CD1c-positive myeloid dendritic cell (primary cell): ENCODE measurements around the gene KLRF1.

Source experiments
- DNase-seq: peaks from one replicate; pipeline ENCODE4 v3.0.0-alpha.2; 2016; ENCODE audit errors: extremely low spot score

Gene KLRF1, protein sequence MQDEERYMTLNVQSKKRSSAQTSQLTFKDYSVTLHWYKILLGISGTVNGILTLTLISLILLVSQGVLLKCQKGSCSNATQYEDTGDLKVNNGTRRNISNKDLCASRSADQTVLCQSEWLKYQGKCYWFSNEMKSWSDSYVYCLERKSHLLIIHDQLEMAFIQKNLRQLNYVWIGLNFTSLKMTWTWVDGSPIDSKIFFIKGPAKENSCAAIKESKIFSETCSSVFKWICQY

DNA sequence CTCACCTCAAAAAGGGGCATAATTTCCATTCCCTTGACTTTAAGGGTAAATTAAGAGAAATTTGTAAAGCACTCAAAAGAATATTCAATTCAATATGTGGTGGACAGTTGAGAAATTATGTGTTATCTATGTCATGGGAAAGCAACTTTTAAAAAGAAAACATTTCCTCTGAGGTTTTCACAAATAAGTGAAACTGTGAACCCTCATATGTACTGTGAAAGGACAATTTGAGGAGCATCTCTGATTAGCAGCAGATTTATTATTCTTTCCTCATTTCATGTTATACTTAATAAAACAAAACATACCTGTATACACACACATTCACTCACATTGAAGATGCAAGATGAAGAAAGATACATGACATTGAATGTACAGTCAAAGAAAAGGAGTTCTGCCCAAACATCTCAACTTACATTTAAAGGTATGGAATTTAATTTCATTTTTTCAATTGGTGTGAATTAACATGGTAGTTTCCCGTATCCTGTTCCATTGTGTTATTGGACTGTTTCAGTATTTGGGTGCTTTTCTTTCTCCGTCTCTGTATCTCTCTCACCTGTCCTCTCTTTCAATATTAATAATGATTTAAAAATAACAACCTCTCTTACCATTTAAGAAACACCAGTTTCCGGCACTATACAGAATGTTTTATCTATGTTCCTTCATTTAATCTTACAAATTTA is at the start of gene KLRF1:
Gene KLRF1, plus strand, starts transcription at position 273 of the 680 bp plus-strand sequence. Its CDS starts 64 bp downstream, at position 337.
- no peak for DNase-seq

DNA sequence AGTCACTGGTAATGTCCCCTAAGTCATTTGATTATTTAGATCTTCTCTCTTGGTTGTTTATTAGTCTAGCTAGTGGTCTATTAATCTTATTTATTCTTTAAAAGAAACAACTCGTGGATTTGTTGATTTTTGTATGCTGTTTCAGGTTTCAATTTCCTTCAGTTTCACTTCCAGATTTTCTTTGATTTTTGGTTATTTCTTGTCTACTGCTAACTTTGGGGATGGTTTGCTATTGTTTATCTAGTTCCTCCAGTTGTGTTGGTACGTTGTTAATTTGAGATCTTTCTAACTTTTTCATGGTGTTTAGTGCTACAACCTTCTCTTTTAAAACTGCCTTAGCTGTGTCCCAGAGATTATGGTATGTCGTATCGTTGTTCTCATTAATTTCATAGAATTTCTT is 48.1 kb upstream of the KLRF1 start:
- DNase-seq: peak; percentile 34

DNA sequence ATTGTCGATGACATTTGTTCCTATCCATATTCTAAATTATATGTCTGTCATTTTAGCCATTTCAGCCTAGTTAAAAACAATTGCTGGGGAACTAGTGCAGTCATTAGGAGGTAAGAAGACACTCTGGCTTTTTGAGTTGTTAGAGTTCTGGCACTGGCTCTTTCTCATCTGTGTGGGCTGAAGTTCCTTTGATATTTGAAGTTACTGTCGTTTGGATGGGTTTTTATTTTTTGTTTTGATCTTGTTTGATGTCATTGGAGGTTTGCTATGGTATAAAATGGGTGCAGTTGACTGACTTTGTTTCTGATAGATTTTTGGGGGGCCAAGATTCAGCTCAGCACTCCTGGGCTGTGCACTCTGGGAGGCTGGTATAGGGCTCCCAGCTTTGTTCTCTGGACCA is 45.9 kb upstream of the KLRF1 start:
- DNase-seq: no peak

DNA sequence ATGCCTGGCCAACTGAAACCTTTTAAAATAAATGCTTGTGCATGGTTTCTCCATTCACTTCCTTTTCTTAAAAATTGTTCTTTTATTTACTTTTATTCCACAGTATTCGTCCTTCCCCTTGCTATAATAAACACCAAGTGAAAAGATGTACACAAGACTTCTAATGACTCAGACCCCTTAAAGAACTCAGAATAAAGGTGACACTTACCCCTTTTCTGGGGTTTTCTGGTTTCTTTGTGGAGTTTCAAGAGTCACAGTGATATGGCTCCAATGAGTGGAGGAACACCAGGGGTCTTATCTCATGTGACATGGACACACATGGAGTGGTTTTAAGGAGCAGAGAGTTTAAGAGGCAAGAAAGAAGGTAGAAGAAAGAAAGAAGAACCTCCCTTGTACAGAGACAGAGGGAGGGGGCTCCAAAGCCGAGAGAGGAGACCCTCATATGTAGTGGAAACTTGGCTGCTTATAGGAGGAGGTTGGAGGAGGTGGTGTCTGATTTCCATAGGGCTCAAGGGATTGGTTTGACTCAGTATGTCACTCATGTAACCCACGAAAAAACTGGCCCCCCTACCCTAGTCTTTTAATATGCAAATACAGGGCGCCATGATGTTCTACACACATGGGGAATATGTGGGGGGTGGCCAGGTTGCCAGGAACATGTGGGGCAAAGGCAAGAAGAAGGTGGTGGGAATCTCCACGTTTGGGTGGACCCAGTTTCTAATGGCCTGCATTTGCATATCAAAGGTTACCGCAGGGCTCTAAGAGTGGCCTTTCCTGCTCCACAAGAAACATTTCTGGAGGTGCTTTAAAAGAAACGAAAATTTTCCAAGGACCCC is 44.5 kb upstream of the KLRF1 start:
- no peak for DNase-seq

DNA sequence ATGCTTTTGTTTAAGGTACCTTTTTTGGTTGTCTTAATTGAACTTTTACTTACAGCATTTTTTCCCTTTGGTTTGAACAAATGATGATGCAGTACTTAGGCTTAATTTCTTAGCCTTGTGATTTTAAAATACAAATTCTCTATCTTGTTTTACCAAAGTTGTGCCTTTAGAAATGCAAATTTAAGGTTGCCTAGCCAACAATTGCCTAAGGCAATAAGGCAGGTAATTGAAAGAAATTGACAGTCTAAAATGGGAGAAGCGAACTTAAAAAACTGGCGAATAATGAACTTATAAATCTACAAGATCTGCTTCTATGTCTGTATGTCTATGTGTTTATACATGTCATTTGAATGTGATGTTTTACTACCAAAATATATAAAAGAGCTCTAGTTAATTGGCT is 43.0 kb upstream of the KLRF1 start:
- DNase-seq: no peak

DNA sequence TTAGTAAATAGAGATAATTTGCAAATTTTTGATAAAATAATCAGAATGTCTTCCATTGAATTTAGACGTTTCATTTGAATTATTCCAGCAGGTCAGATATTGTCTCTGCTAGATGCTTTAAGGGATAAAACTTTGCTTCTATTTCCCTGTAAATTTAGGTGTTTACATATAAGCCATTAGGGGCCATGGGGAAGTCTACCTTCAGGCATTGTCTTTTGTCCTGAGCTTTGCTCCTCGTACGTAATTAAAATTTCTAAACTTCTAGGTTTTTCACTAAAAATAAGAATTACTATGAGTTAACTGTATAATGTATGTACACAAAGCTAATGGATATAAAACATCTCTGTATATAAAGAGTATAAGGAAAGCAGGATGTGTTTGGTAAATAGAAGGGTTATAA is 42.5 kb upstream of the KLRF1 start:
- no peak for DNase-seq

DNA sequence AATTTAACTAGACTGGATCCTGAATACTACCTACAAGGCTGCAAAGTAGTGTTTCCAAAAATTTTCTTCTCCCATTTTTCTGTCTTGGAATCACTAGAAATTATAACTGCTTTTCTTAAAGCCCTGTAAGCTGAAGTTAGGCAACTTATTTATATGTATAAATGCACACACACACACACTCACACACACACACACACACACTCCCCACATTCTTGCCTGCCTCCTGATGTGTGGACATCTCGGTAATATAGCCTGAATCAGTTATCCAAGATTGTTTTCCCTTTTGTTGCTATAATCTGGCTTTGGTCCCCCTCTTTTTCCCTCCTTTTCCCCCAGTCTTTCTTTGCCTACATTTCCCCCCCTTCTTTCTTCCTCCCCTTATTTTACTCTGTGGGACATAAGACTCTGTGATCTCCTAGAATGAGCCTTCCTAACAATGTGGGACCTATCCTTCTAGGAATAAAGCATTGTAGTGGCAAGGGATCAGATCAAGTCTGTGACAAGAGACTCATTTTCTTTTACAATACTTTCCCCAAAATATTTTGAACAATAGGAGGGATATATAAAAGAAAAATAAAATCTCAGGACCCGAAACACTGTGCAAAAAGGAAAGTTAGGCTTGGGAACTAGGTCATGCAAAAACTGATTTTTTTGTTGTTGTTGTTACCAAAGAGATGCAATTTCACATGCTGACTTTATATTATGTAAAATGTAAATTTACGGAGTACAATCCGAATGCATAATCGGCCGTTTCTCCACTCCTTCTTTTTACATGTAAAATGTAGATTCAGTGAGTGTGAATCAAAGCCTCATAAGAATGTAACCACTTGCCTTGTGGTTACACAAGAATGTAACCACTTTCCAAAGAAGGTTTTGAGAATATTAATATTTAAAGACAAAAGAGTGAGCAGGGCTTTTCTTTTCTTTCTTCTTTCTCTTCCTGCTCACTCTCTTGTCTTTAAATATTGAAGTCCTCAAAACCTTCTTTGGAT is 40.3 kb upstream of the KLRF1 start:
- no peak for DNase-seq

DNA sequence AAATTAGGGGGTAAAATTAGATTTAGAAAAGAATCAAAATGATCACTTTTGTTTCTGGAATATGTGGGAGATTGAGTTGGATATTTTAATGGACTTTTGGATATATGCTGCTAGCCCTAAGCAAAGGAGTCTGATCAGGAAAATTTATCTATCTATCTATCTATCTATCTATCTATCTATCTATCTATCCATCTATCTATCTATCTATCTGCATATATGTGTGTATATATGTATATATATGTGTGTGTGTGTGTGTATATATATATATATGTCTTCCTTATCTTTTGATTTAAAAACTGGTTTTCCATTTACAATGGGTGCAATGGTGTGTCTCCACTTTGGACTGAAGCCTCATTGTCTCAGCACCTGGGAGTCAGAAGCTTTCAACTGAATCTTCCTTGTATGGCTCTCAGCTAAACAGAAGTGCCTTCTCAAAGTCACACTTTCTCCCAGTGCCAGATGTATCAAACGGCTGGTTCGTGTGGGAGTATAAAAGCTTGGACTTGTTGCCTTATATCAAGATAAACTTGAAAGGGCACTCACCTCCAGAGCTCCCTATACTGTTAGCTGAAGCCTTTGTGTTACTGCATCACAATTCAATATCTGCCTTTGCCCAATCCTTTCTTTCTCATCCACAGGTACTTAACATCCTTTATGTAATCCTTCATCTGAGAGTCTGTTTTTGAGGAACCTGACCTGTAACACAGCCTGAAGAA is 34.9 kb upstream of the KLRF1 start:
- DNase-seq: no peak

DNA sequence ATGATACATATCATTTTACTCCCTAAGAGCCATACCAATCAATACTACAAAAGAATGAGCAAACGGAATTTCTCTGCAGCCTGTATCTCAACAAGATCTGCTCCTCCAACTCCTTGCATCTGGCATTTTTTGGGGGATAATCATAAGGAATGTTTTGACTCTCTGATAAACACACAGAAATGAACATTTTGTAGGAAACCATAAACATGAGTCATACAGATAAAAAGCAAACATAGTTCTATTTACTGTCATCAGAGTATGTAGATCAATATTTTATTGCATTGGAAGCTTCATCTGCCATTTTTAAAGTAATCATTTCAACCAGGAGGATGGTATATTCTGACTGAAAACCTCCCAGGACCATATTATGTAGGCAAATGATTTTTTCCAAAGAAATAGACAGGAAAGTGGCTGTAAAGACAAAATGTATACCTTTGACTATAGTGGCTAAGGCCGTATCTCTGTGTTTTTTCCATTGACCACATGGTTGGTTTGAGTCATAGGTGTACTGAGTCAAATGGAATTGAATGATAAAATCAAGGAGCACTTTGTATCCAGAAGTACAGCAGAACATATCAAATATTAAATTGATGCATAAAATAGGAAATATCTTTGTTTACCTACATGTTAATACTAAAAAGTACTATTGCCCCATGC is 34.2 kb upstream of the KLRF1 start:
- no peak for DNase-seq

DNA sequence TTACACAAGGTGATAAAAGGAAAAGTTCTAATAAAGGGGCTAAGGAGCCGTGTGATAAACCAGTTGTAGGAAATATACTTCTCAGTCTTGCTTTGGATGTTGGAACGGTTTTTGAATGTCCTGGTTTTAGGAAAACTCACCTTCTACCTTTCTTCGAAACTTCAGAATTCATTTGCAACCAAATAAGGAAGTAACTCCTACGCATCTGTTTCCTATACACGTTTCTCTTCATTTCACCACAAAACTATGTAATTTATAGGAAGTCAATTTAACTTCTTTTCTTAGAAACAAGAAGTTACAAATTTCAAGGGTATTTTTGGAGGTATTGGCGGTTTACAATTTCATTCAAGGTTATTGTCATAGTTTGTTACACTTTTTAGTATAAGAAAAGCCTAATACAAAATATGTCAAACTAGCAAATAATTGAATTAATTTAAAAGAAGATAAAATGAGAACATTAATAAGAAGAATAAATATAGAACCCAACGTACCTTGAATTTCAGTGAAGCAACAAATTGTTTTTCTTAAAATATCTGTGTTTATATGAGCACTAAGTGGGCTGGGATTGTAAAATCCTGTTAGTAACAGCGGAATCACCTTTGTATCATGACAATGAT is 33.4 kb upstream of the KLRF1 start:
- peak; percentile 93 for DNase-seq

DNA sequence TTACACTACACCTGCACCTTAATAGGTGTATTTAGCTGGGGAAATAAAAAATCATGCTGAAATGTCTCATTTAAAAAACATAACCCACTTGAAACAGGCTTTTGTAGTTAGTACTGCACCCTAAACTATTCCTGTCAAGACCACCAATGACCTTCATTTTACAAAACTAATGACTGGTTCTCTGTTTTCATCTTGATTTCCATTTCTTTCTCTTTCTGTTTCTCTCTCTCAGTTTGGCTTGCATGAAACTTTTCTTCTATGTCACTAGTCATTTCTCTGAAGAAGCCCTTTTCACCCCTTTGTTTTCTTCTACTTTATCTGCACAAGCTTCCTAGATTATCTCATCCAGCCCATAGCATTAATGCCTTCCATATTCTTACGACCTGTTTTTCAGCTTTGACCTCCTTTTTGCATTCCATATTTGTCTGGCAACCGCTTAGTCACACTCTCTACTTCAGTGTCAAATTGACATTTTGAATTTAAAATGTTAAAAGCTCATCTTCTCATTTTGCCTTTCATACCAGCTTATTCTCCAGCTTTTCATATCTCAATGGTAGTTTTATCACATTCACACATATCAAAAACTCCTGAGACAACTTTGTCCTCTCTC is 32.7 kb upstream of the KLRF1 start:
- peak; percentile 23 for DNase-seq

DNA sequence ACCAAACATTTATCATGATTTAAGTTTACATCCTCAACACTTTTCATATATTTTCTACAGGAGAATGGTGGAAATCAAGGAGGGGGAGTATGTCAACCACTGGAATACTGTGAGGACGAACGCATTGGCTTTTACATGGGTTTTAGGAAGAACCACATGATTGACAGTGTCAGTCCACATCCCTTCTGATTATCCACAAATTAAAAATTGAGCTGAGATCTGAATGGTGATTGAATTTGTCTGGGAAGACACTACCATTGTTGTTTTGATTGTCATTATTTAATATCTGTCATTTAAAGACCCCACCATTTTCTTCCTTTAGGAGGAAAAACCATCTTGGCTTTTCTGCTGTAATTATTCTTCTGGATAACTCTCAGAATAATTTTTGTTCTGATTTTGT is 31.3 kb upstream of the KLRF1 start:
- no peak for DNase-seq

DNA sequence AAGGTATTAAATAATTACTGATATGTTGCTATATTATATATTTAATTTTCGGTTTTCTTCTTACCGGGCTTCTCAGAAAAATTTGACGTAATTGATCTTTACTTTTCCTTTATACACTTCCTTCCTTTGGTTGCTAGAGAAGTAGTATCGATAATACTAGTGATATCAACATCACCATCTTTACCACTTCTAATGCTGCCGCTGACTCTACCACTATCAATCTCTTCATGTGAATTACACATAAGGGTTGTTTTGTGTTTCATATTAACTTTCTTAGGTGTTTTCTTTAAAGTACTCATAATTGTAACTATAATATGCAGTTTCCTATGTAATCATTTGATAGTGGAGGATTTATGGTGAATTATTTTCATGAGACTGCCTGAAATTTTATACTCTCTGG is 30.9 kb upstream of the KLRF1 start:
- DNase-seq: peak; percentile 23

DNA sequence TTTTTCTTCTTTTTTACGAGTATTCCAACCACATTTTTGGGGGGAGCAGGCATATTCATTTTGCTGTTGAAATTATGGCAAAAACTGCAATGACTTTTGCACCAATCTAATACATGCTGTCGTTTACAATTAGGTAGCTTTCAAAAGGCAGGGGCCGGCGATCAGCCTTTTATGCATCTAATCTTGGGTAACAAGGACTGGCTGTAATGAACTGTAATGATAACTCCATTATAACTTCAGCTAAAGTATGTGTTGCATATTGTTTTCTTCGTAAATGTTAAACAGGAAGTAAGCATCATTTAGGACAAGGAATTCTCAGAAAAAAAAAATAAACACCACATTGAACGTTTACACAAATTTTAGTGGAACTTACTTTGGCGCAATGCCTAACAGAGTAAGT is 30.3 kb upstream of the KLRF1 start:
- DNase-seq: peak; percentile 64

DNA sequence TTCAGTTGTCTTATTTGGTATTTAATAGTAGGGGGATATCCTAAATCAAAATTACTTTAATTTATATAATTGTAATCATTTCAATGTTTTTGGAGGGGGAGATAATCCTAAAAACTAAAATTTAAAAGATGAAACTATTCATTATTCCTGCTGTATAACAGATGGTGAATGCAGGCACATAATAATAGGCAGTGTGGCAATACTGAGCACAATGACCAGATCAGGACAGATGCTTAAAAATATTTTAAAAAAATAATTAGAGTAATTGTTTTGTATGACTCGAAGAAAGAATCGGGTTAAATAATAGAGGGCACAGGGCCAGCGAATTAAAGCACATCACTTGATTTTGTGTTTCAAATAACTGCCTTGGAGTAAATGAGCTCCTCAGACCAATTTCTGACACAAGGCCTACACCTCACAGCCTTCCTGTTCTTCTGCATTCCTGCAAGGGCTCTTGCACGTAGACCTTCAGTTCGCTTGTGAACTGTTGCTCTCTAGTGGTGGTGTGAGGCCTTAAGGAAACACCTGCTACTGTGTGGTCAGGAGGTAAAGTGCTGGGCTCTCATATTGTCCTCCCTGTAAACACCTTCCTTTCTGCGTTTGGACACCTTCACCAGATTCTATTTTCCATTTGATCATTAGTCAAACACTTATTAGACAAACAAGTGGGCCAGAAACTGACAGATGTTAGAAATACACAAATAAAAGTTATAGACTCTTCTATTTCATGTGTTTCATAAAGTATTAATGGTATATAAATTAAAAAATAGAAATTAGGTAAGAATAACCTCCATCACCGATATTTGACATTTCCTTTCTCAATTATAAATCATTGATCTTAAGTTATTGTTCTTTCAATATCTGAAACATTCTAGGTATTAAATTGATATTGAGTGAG is 29.3 kb upstream of the KLRF1 start:
- peak; percentile 70 for DNase-seq

DNA sequence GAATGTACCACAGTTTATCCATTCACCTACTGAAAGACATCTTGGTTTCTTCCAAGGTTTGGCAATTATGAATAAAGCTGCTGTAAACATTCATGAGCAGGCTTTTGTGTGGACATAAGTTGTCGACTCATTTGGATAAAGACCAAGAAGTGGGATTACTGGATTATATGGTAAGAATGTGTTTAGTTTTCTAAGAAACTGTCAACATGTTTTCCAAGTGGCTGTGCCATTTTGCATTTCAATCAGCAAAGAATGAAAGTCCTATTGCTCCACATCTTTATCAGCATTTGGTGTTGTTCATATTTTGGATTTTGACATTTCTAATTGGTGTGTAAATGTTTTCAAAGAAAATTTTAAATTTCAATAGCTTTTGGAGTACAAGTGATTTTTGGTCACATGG is 27.3 kb upstream of the KLRF1 start:
- no peak for DNase-seq

DNA sequence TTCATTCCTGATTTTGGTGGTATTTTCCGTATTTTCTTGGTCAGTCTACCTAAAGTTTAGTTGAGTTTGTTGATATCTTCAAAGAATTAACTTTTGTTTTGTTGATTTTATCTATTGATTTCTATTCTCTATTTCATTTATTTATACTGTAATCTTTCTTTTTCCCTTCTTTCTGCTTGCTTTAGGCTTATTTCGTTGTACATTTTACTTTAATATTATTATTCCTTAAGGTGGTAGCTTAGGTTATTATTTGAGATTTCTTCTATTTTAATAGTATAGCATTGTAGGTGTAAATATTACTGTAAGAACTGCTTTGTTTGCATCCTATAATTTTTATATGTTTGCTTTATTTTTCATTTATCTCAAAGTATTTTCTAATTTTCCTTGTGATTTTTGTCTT is 21.4 kb upstream of the KLRF1 start:
- DNase-seq: no peak

DNA sequence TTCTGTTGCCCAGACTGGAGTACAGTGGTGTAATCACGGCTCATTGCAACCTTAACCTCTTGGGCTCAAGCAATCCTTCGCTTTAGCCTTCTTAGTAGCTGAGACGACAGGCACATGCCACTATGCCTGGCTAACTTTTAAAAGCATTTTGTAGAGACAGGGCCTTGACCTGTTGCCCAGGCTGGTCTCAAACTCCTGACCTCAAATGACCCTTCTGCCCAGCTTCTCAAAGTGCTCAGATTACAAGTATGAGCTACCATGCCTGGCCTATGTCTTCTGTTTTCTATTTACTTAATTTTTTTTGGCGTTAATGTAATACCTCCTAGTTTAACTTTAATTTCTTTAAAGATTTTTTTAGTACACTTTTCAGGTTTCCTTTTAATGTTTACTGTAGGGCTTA is 20.6 kb upstream of the KLRF1 start:
- DNase-seq: no peak

DNA sequence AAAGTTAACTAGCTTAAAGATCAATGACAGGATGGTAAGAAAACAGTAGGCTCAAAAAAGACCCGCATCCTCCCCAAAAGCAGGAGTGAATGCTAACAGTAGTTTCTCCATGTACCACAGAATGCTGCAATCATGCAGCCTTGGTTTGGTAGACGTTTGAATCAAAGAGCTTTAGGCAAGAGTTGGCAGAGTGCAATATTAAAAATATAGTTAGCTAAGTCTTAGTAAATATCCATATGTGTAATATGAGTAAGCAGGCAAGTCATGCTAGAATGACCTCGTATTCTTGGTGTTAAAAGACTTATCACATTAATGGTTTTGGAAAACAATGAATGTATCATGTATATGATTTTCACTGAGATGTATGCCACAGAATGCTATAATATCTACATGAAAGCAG is 18.8 kb upstream of the KLRF1 start:
- no peak for DNase-seq
